Measurements from ENCODE around the gene BAZ1A.

GRCh38 chr14:34785223-34786006 lies 89.7 kb downstream of the BAZ1A start:
- TF ChIP-seq, protein P1, sequence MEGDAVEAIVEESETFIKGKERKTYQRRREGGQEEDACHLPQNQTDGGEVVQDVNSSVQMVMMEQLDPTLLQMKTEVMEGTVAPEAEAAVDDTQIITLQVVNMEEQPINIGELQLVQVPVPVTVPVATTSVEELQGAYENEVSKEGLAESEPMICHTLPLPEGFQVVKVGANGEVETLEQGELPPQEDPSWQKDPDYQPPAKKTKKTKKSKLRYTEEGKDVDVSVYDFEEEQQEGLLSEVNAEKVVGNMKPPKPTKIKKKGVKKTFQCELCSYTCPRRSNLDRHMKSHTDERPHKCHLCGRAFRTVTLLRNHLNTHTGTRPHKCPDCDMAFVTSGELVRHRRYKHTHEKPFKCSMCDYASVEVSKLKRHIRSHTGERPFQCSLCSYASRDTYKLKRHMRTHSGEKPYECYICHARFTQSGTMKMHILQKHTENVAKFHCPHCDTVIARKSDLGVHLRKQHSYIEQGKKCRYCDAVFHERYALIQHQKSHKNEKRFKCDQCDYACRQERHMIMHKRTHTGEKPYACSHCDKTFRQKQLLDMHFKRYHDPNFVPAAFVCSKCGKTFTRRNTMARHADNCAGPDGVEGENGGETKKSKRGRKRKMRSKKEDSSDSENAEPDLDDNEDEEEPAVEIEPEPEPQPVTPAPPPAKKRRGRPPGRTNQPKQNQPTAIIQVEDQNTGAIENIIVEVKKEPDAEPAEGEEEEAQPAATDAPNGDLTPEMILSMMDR (conservative IDR thresholded peaks at IDR 0.05): no peak
- TF ChIP-seq ZFX (IDR thresholded peaks at IDR 0.05): no peak

All from C4-2B (cell line).